Astrocyte of the cerebellum (primary cell): ENCODE data around the gene ZNF436.
A peak's percentile ranks its signal among the peaks of the same experiment; 100 is the strongest.

ENCODE experiments used
- DNase-seq: peaks from one replicate; pipeline ENCODE4 v3.0.0-alpha.2; 2011; ENCODE audit warnings: low read depth
- H3K4me3 ChIP-seq: 2 replicates; pipeline ENCODE4 v1.5.1; 2011; ENCODE audit warnings: mild to moderate bottlenecking, low read depth, low read length, moderate library complexity
- in situ Hi-C: cut with HindIII; loops from 2 replicates; pipeline ENCODE4 v1.10.0; 2017; ENCODE audit warnings: low sequenced_read_pairs
- TF ChIP-seq, protein P1 (sequence below): IDR thresholded peaks from 2 replicates; pipeline ENCODE4 v1.5.1; 2012; ENCODE audit warnings: low read length, low read depth, moderate library complexity, mild to moderate bottlenecking; ENCODE audit errors: missing control alignments

ZNF436 gene

DNA sequence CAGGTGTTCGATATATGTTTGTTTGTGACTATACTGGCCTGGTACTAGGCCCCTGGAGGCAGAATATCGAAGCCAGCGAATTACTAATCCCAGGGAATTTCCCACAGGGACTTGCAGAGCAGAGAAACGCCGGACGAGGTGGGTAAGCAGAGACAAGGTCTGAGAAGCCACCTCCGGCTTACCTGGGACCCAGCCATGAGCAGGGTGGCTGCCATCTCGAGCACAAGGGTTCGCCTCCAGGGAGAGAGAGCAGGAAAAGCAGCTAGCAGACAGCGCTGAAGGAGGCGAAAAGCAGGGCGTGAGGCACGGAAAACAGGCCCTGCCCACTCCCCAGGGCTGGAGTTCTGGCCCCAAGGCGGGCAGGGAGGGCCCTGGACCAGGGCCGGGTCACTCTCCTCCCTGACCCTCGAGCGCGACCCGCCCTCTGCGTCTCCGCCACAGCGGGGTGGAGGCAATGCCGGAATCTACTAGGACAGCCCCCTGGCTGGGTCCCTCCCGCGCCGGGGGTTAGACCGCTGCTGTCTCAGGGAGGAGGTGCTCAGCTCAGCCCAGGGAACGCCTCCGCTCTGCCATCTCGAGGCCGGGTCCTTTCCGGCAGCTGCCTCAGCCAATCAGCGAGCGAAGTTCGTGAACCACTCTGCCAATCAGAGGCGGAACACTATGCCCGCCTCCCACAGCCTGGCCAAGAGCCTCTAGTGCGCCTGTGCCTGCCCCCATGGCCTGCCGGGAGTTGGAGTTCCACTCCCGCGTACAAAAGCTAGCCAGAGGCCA lies 1.7 kb downstream of the ZNF436 start:
- TF ChIP-seq, protein P1, sequence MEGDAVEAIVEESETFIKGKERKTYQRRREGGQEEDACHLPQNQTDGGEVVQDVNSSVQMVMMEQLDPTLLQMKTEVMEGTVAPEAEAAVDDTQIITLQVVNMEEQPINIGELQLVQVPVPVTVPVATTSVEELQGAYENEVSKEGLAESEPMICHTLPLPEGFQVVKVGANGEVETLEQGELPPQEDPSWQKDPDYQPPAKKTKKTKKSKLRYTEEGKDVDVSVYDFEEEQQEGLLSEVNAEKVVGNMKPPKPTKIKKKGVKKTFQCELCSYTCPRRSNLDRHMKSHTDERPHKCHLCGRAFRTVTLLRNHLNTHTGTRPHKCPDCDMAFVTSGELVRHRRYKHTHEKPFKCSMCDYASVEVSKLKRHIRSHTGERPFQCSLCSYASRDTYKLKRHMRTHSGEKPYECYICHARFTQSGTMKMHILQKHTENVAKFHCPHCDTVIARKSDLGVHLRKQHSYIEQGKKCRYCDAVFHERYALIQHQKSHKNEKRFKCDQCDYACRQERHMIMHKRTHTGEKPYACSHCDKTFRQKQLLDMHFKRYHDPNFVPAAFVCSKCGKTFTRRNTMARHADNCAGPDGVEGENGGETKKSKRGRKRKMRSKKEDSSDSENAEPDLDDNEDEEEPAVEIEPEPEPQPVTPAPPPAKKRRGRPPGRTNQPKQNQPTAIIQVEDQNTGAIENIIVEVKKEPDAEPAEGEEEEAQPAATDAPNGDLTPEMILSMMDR: no peak
- in situ Hi-C loops: no loop called here
- DNase-seq: peak; percentile 96
- H3K4me3 ChIP-seq: peak overlapping the region; percentile 87

GRCh38 chr1:23367451-23367790 lies 2.2 kb downstream of the ZNF436 start:
- H3K4me3 ChIP-seq: peak overlapping the region; percentile 87
- in situ Hi-C loops: no loop called here
- TF ChIP-seq, protein P1: no peak
- no peak for DNase-seq

GRCh38 chr1:23366598-23366997 lies 3.0 kb downstream of the ZNF436 start:
- no peak for DNase-seq
- TF ChIP-seq, protein P1: no peak
- peak overlapping the region; percentile 87 for H3K4me3 ChIP-seq
- in situ Hi-C loops: no loop called here

DNA sequence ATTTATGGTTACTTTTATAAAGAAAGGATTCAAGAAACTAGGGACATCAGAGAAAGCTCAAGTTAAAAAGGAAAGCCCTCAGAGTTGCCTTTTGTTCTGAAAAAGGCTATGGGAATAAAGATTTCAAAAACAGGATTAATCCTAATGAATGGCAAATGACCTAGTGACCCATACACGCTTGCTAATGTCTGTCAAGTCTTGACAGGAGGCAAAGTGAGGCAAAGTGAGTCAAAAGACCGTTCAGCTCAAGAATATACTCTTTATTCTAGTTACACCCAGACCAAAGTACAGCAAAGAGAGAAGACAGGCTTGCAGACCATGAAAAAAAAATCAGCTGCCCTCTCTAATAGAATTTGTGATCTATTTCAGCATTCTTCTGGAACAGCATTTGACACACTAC lies 3.5 kb downstream of the ZNF436 start:
- peak overlapping the region; percentile 87 for H3K4me3 ChIP-seq
- in situ Hi-C loops: no loop called here
- no peak for DNase-seq
- TF ChIP-seq, protein P1: no peak

DNA sequence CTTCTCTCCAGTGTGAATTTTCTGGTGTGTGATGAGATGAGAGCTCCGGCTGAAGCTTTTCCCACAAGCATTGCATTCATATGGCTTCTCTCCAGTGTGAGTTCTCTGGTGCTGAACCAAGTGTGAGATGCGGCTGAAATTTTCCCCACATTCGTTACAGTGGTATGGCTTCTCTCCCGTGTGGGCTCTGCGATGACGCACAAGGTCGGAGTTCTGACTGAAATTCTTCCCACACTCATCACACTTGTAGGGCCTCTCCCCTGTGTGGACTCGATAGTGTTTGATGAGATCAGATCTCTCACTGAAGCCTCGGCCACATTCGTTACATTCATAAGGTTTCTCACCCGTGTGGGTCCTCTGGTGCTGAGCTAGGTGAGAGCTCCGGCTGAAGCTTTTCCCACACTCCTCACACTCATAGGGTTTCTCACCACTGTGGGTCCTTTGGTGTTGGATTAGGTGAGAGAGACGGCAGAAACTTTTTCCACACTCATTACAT lies 7.4 kb downstream of the ZNF436 start:
- no peak for DNase-seq
- TF ChIP-seq, protein P1: no peak
- in situ Hi-C loops: no loop called here
- no peak overlapping the region for H3K4me3 ChIP-seq

GRCh38 chr1:23358310-23358875 lies 11.2 kb downstream of the ZNF436 start:
- in situ Hi-C loops: no loop called here
- H3K4me3 ChIP-seq: no peak overlapping the region
- no peak for DNase-seq
- TF ChIP-seq, protein P1: no peak
